ENCODE data around the gene RPUSD2. TPM values are rescaled to one million over a fixed set of nuclear protein-coding genes. Genes with fewer than 3 reads are reported as not detected.

RPUSD2 gene
- total RNA-seq, 1 donor from 2014 or later: 10.2 TPM

DNA sequence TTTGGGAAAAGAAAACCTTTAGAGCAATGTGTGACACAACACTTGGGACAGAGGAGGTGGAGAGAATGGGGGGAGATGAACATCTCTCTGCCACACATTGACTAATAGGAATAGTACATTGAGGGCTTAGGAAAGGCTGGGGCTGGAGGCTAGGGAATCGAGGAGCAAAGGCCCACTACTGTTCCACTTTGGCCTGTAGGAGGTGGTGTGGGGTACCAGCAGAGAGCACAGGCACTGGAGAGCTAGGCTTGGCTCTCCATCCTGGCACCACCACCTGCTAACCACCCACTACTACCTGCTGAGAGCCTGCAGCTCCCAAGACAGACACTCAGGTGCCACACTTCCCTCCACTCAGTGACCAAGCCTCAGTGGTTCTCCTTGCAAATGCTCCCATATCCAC lies 23.6 kb upstream of the RPUSD2 start:
- Mint-ChIP-seq H3K36me3 (ENCODE audit: low read depth) (peaks cover 18% of the 10 kb centered on the region), H3K9me3 (ENCODE audit: low read depth) (no peaks in the 10 kb centered on the region), H3K4me3 (ENCODE audit: unreplicated experiment) (no peak overlapping the region), H3K4me1 (ENCODE audit: low read depth) (no peaks in the 10 kb centered on the region), H3K27ac (ENCODE audit: unreplicated experiment) (peak overlapping the region; percentile 13), H3K27me3 (ENCODE audit: low read depth) (no peaks in the 10 kb centered on the region)
- no peak for TF ChIP-seq CTCF (IDR thresholded peaks at IDR 0.05)
- DNase-seq (ENCODE audit: low spot score): no peak

- no peaks in the 10 kb centered on the region for H3K9me3 Mint-ChIP-seq (ENCODE audit: low read depth)
- H3K4me1 Mint-ChIP-seq (ENCODE audit: low read depth): no peaks in the 10 kb centered on the region
- H3K36me3 Mint-ChIP-seq (ENCODE audit: low read depth): peaks cover 31% of the 10 kb centered on the region
- no peak for TF ChIP-seq CTCF (IDR thresholded peaks at IDR 0.05)
- H3K27me3 Mint-ChIP-seq (ENCODE audit: low read depth): no peaks in the 10 kb centered on the region
- no peak for DNase-seq (ENCODE audit: low spot score)
- H3K27ac Mint-ChIP-seq (ENCODE audit: unreplicated experiment): no peak overlapping the region
- no peak overlapping the region for H3K4me3 Mint-ChIP-seq (ENCODE audit: unreplicated experiment)
These were observed 20.5 kb upstream of the RPUSD2 start for GRCh38 chr15:40548610-40549009.

DNA sequence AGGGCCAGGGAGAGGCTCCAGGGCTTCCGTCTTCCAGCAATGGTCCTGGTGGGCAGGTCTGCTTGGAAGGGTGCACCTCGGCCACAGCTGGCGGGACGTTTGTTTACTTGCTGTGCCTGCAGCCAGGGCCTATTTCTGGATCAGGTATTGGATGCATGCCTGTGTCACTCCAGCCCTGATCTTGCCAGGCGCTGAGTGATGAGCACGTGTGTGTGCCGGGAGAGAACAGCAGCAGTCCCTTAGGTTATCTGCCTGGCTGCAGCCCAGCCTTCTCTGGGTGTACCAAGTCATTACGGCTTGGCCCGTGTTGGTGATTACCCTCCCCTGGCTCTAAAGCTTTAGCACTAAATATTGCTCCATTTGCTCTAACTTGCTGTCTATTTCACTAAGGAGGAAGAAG lies 19.2 kb upstream of the RPUSD2 start:
- H3K27me3 Mint-ChIP-seq (ENCODE audit: low read depth): no peaks in the 10 kb centered on the region
- no peak for TF ChIP-seq CTCF (IDR thresholded peaks at IDR 0.05)
- DNase-seq (ENCODE audit: low spot score): no peak
- peaks cover 32% of the 10 kb centered on the region for H3K36me3 Mint-ChIP-seq (ENCODE audit: low read depth)
- no peaks in the 10 kb centered on the region for H3K9me3 Mint-ChIP-seq (ENCODE audit: low read depth)
- no peaks in the 10 kb centered on the region for H3K4me1 Mint-ChIP-seq (ENCODE audit: low read depth)
- no peak overlapping the region for H3K27ac Mint-ChIP-seq (ENCODE audit: unreplicated experiment)
- no peak overlapping the region for H3K4me3 Mint-ChIP-seq (ENCODE audit: unreplicated experiment)

GRCh38 chr15:40550341-40551037 lies 18.6 kb upstream of the RPUSD2 start:
- DNase-seq (ENCODE audit: low spot score): no peak
- H3K9me3 Mint-ChIP-seq (ENCODE audit: low read depth): no peaks in the 10 kb centered on the region
- H3K27me3 Mint-ChIP-seq (ENCODE audit: low read depth): no peaks in the 10 kb centered on the region
- peaks cover 32% of the 10 kb centered on the region for H3K36me3 Mint-ChIP-seq (ENCODE audit: low read depth)
- no peak overlapping the region for H3K4me3 Mint-ChIP-seq (ENCODE audit: unreplicated experiment)
- H3K27ac Mint-ChIP-seq (ENCODE audit: unreplicated experiment): no peak overlapping the region
- TF ChIP-seq CTCF (IDR thresholded peaks at IDR 0.05): no peak
- no peaks in the 10 kb centered on the region for H3K4me1 Mint-ChIP-seq (ENCODE audit: low read depth)

GRCh38 chr15:40554161-40554525 lies 15.0 kb upstream of the RPUSD2 start:
- TF ChIP-seq CTCF (IDR thresholded peaks at IDR 0.05): no peak
- peaks cover 26% of the 10 kb centered on the region for H3K36me3 Mint-ChIP-seq (ENCODE audit: low read depth)
- no peaks in the 10 kb centered on the region for H3K4me1 Mint-ChIP-seq (ENCODE audit: low read depth)
- H3K9me3 Mint-ChIP-seq (ENCODE audit: low read depth): no peaks in the 10 kb centered on the region
- DNase-seq (ENCODE audit: low spot score): no peak
- H3K4me3 Mint-ChIP-seq (ENCODE audit: unreplicated experiment): no peak overlapping the region
- H3K27me3 Mint-ChIP-seq (ENCODE audit: low read depth): no peaks in the 10 kb centered on the region
- no peak overlapping the region for H3K27ac Mint-ChIP-seq (ENCODE audit: unreplicated experiment)

Data from chondrocyte (in vitro differentiated cells).